ENCODE data around the gene OSBPL10.

DNA sequence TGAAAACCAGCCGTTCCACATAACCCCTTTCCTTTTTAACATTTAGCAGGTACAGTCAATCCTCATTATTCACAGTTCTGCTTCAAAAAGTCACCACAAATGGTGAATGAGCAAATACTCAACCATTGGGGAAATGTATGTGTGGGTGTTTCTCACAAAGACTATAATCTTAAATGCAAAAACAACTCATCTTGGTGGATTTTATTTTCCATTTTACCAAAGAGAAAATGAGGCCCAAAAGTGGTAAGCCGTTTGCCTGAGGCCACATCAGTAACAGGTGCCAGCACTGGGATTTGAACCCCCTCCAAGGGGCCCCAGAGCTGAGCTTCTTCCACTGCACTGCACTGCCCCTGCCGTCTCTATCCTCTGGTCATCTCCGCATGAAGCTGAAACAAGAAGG lies 208.8 kb downstream of the OSBPL10 start:
- no peak for TF ChIP-seq EP300 (IDR thresholded peaks at IDR 0.05)
- TF ChIP-seq, protein P1, sequence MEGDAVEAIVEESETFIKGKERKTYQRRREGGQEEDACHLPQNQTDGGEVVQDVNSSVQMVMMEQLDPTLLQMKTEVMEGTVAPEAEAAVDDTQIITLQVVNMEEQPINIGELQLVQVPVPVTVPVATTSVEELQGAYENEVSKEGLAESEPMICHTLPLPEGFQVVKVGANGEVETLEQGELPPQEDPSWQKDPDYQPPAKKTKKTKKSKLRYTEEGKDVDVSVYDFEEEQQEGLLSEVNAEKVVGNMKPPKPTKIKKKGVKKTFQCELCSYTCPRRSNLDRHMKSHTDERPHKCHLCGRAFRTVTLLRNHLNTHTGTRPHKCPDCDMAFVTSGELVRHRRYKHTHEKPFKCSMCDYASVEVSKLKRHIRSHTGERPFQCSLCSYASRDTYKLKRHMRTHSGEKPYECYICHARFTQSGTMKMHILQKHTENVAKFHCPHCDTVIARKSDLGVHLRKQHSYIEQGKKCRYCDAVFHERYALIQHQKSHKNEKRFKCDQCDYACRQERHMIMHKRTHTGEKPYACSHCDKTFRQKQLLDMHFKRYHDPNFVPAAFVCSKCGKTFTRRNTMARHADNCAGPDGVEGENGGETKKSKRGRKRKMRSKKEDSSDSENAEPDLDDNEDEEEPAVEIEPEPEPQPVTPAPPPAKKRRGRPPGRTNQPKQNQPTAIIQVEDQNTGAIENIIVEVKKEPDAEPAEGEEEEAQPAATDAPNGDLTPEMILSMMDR (IDR thresholded peaks at IDR 0.05), result no peak

Measured in ovary (tissue), 3 donors.